HG03135 (cell line): Measurements from ENCODE around the gene VPS54.
"Not testable (repeated sequence)": the region's sequence is repeated elsewhere in the genome, so short reads cannot be mapped to it uniquely, and the experiment has no call there.

Source experiments
- ATAC-seq: cut with Tn5 transposase; IDR thresholded peaks from one replicate; pipeline ENCODE4 v1.9.1; 2021; ENCODE audit warnings: mild to moderate bottlenecking, moderate library complexity; ENCODE audit not compliant: unreplicated experiment

The VPS54 gene

GRCh38 chr2:63942788-63943187, 76.4 kb downstream of the VPS54 start:
- ATAC-seq = no peak

- ATAC-seq = not testable (repeated sequence)
Observed at GRCh38 chr2:63932104-63932503, 87.1 kb downstream of the VPS54 start.

- ATAC-seq = no peak
Observed at GRCh38 chr2:63926815-63927214, 92.4 kb downstream of the VPS54 start.

GRCh38 chr2:63914311-63914710, 104.9 kb downstream of the VPS54 start:
- no peak for ATAC-seq

- peak; percentile 78 for ATAC-seq
Observed at GRCh38 chr2:63903003-63903402, 116.2 kb downstream of the VPS54 start.

GRCh38 chr2:63902149-63902548, 117.1 kb downstream of the VPS54 start:
- ATAC-seq = no peak

GRCh38 chr2:63899639-63900038, 119.6 kb downstream of the VPS54 start:
- ATAC-seq = no peak

GRCh38 chr2:63898839-63899238, 120.4 kb downstream of the VPS54 start:
- ATAC-seq = no peak

GRCh38 chr2:63894167-63894566, 125.1 kb downstream of the VPS54 start:
- ATAC-seq = no peak

GRCh38 chr2:63893163-63893562, 126.1 kb downstream of the VPS54 start:
- no peak for ATAC-seq

- no peak for ATAC-seq
Observed at GRCh38 chr2:63891488-63892030, 127.7 kb downstream of the VPS54 start.

GRCh38 chr2:63890678-63891077, 128.6 kb downstream of the VPS54 start:
- no peak for ATAC-seq

- ATAC-seq = peak; percentile 62
Observed at GRCh38 chr2:63888490-63889402, 130.5 kb downstream of the VPS54 start.

- no peak for ATAC-seq
Observed at GRCh38 chr2:63888053-63888452, 131.2 kb downstream of the VPS54 start.

GRCh38 chr2:63886445-63886844, 132.8 kb downstream of the VPS54 start:
- ATAC-seq = no peak

GRCh38 chr2:63882395-63883105, 136.7 kb downstream of the VPS54 start:
- ATAC-seq = no peak

- ATAC-seq = no peak
Observed at GRCh38 chr2:63881205-63881604, 138.0 kb downstream of the VPS54 start.

GRCh38 chr2:63880625-63881024, 138.6 kb downstream of the VPS54 start:
- ATAC-seq = no peak

- ATAC-seq = no peak
Observed at GRCh38 chr2:63879876-63880433, 139.3 kb downstream of the VPS54 start.

- no peak for ATAC-seq
Observed at GRCh38 chr2:63878486-63878885, 140.7 kb downstream of the VPS54 start.

GRCh38 chr2:63876311-63876710, 142.9 kb downstream of the VPS54 start:
- no peak for ATAC-seq
